MCF 10A (cell line): Measurements from ENCODE around the gene NWD2. TPM values are rescaled to one million over a fixed set of nuclear protein-coding genes. Genes with fewer than 3 reads are reported as not detected.

Experiments used
- BruUV-seq: library from RNA; stranded (reverse); fragments of 400-500 nt; replicated peaks from 2 replicates; lab custom pipeline; 2021; lab: Mats Ljungman, UMichigan
- CTCF ChIA-PET: fragments of 300-600 bp; sonication (Branson Sonifier 250); formaldehyde crosslinking; extraction: SDS; loops from one replicate; lab custom pipeline; 2021; ENCODE audit warnings: antibody characterized with exemption, inconsistent platforms; lab: Yijun Ruan, JAX
- POLR2A ChIA-PET: fragments of 300-600, 350-650 bp; sonication (Branson Sonifier 250); formaldehyde crosslinking; extraction: SDS; loops from one replicate; lab custom pipeline; 2020; ENCODE audit warnings: antibody characterized with exemption, inconsistent platforms; lab: Yijun Ruan, JAX
- DNase-seq: peaks from one replicate; pipeline ENCODE4 v3.0.0-alpha.2; 2018; ENCODE audit not compliant: unreplicated experiment
- H3K27ac Mint-ChIP-seq: one replicate; pipeline ENCODE4 v1.8.0; 2022; ENCODE audit warnings: mild to moderate bottlenecking, low read depth, mixed read lengths; ENCODE audit not compliant: unreplicated experiment
- H3K27me3 Mint-ChIP-seq: one replicate; pipeline ENCODE4 v1.8.0; 2022; ENCODE audit warnings: mixed read lengths; ENCODE audit not compliant: insufficient read depth, unreplicated experiment
- H3K36me3 Mint-ChIP-seq: one replicate; pipeline ENCODE4 v1.8.0; 2022; ENCODE audit warnings: mild to moderate bottlenecking, moderate library complexity, mixed read lengths; ENCODE audit not compliant: insufficient read depth, unreplicated experiment
- H3K4me1 Mint-ChIP-seq: one replicate; pipeline ENCODE4 v1.8.0; 2022; ENCODE audit warnings: mixed read lengths; ENCODE audit not compliant: insufficient read depth, unreplicated experiment
- H3K4me3 Mint-ChIP-seq: one replicate; pipeline ENCODE4 v1.8.0; 2022; ENCODE audit warnings: mild to moderate bottlenecking, moderate library complexity, mixed read lengths; ENCODE audit not compliant: unreplicated experiment
- H3K9me3 Mint-ChIP-seq: one replicate; pipeline ENCODE4 v1.8.0; 2022; ENCODE audit warnings: mixed read lengths; ENCODE audit not compliant: unreplicated experiment
- intact Hi-C: fragments of 100-400 bp; cut with micrococcal nuclease; formaldehyde crosslinking; loops from 2 replicates; pipeline ENCODE4 v1.14.1; 2022
- total RNA-seq: library from RNA; stranded (reverse); gene quantifications from 2 replicates; pipeline ENCODE4 v1.2.3, GENCODE V29; 2022
- TF ChIP-seq, protein P1 (sequence below): fragments of 200-600 bp; IDR thresholded peaks from one replicate; pipeline ENCODE4 v1.8.0; 2022; ENCODE audit warnings: antibody characterized with exemption, mild to moderate bottlenecking; ENCODE audit not compliant: unreplicated experiment

The NWD2 gene
- total RNA-seq, 1 experiment from 2014 or later, result not detected

DNA sequence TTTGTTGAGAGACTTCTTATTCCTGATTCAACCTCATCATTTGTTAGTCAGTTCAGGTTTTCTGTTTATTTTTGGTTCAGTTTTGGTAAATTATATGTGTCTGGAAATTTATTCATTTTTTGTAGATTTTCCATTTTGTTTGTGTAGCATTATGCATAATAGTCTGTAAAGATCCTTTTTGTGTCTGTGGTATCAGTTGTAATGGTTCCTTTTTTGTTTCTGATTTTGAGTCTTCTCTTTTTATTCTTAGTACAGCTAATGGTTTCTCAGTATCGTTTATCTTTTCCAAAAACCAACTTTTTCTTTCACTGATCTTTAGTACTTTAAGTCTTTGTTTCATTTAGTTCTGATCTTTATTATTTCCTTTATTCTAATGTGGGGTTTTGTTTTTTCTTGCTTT, 61.4 kb downstream of the NWD2 start:
- Mint-ChIP-seq H3K4me3 (no peak overlapping the region), H3K4me1 (no peaks in the 10 kb centered on the region), H3K27me3 (no peaks in the 10 kb centered on the region), H3K9me3 (peaks cover 7% of the 10 kb centered on the region), H3K27ac (no peak overlapping the region), H3K36me3 (no peaks in the 10 kb centered on the region)
- no peak for DNase-seq
- CTCF ChIA-PET, result no interaction called here
- intact Hi-C loops, result no loop called here
- POLR2A ChIA-PET, result interaction anchor here (0.6 kb wide), 1 partner anchor 647 kb away, joined by 3 read pairs; no protein-coding TSS in a partner anchor
- TF ChIP-seq, protein P1, sequence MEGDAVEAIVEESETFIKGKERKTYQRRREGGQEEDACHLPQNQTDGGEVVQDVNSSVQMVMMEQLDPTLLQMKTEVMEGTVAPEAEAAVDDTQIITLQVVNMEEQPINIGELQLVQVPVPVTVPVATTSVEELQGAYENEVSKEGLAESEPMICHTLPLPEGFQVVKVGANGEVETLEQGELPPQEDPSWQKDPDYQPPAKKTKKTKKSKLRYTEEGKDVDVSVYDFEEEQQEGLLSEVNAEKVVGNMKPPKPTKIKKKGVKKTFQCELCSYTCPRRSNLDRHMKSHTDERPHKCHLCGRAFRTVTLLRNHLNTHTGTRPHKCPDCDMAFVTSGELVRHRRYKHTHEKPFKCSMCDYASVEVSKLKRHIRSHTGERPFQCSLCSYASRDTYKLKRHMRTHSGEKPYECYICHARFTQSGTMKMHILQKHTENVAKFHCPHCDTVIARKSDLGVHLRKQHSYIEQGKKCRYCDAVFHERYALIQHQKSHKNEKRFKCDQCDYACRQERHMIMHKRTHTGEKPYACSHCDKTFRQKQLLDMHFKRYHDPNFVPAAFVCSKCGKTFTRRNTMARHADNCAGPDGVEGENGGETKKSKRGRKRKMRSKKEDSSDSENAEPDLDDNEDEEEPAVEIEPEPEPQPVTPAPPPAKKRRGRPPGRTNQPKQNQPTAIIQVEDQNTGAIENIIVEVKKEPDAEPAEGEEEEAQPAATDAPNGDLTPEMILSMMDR, result no peak
- no TSS peak for BruUV-seq

DNA sequence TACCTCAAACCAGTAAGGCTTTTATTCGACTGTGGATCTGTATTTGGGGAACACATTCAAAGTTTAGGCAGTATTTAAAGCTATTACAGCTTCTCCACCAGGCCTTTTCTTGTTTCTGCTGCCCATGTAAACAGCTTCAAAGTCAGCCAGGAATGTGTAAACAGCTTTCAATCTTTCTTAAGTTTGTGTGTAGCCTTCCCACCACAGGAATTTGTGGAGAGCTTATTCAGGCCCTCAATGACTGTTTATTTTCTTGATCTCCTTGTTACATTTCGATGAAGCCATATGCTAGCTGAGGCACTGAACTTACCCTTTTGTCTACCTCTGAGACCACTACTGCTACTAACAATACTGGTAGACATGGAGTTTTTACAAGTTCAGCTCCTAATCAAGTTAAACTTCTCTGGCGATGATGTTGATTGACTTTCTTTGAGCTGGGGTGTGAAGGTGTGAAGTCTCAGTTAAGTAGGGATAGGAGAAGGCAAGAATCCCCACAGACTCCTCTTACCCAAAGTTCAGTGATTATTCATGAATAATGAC, 72.6 kb downstream of the NWD2 start:
- CTCF ChIA-PET, result no interaction called here
- POLR2A ChIA-PET, result no interaction called here
- BruUV-seq, result no TSS peak

DNA sequence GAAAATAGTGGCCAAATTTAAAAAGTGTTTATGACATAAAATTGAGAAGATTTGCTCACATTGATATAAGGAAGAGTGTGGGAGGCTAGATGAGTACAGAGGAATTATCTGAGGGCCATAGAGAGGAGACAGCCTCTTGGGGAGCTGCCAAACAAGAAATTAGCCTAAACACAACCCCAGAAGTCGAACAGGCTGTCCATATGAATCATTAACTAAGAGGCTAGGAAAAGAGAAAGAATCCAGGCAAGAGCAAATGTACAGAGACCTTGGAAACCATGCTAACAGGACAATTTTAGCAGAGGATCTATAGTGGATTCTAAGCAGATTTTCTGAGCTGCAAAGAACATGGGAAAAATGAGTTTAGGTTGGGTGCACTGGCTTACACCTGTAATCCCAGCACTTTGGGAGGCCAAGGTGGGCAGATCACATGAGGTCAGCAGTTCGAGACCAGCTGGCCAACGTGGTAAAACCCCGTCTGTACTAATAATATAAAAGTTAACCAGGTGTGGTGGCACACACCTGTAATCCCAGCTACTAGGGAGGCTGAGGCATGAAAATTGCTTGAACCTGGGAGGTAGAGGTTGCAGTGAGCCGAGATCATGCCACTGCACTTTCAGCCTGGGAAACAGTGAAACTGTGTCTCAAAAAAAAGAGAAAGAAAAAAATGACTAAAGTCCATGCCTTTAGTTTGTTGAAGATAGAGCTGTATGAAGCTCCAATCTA, 76.1 kb downstream of the NWD2 start:
- Mint-ChIP-seq H3K9me3 (no peaks in the 10 kb centered on the region), H3K27ac (no peak overlapping the region), H3K27me3 (no peaks in the 10 kb centered on the region), H3K4me3 (no peak overlapping the region), H3K36me3 (no peaks in the 10 kb centered on the region), H3K4me1 (peaks cover 7% of the 10 kb centered on the region)
- intact Hi-C loops, result no loop called here
- TF ChIP-seq, protein P1, result no peak
- ChIA-PET POLR2A (interaction anchor here (0.6 to 0.8 kb wide), 2 partner anchors 500 to 1257 kb away, joined by 3 to 4 read pairs; no protein-coding TSS in a partner anchor), CTCF (interaction anchor here (0.7 to 1.3 kb wide), 2 partner anchors 19 to 240 kb away, joined by 5 to 8 read pairs; no protein-coding TSS in a partner anchor)
- DNase-seq, result no peak
- BruUV-seq, result no TSS peak

More for the DNA sequence above, 72.6 kb downstream of the NWD2 start:
- H3K27me3 Mint-ChIP-seq, result no peaks in the 10 kb centered on the region
- no peak overlapping the region for H3K27ac Mint-ChIP-seq
- no peak for DNase-seq
- no peaks in the 10 kb centered on the region for H3K9me3 Mint-ChIP-seq
- no peaks in the 10 kb centered on the region for H3K36me3 Mint-ChIP-seq
- intact Hi-C loops, result no loop called here
- TF ChIP-seq, protein P1, result no peak
- no peak overlapping the region for H3K4me3 Mint-ChIP-seq
- H3K4me1 Mint-ChIP-seq, result peaks cover 2% of the 10 kb centered on the region

DNA sequence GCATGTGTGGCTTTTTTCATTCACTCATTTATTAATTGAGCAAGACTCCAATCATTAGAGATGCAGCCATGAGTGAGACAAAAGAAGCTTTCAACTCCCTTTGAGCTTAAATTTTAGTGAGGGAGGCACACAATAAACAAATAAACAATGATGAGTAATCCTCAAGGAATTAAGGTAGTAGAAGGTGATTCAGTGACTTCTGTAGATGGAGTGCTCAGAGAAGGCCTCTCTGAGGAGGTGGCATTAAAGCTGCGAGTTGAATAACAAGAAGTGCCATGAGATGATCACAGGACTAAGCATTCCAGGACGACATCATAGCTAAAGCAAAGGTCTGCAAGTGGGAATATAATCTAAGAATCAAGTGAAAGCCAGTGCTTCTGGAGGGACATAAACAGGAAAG, 77.6 kb downstream of the NWD2 start:
- H3K4me1 Mint-ChIP-seq, result peaks cover 7% of the 10 kb centered on the region
- no peak for DNase-seq
- intact Hi-C loops, result no loop called here
- H3K9me3 Mint-ChIP-seq, result no peaks in the 10 kb centered on the region
- no peaks in the 10 kb centered on the region for H3K36me3 Mint-ChIP-seq
- BruUV-seq, result no TSS peak
- H3K4me3 Mint-ChIP-seq, result no peak overlapping the region
- ChIA-PET CTCF (interaction anchor here (0.6 to 1.3 kb wide), 3 partner anchors 62 to 1436 kb away, joined by 3 to 4 read pairs (median 3); no protein-coding TSS in a partner anchor), POLR2A (no interaction called here)
- H3K27me3 Mint-ChIP-seq, result no peaks in the 10 kb centered on the region
- no peak overlapping the region for H3K27ac Mint-ChIP-seq
- TF ChIP-seq, protein P1, result no peak
